ENCODE data around the gene ANO8. TPM values are rescaled to one million over a fixed set of nuclear protein-coding genes. Genes with fewer than 3 reads are reported as not detected.
A peak's percentile ranks its signal among the peaks of the same experiment; 100 is the strongest.

The ANO8 gene
- total RNA-seq, 1 experiment from 2014 or later, result 21.9 TPM

- Mint-ChIP-seq H3K27ac (peak overlapping the region in 1 of 3 experiments; percentile 65; a peak in 1 of 7 replicates), H3K27me3 (ENCODE audit: low read depth) (no peaks in the 10 kb centered on the region; the same call in 1 of the 2 replicates), H3K4me1 (peaks cover 21 to 28% of the 10 kb centered on the region in 2 experiments), H3K4me3 (0 out of 5 replicates have a peak overlapping the region, but pooled peaks of 1 of the 2 experiments have one; percentile 40), H3K36me3 (ENCODE audit: insufficient read depth in 1 of 3, low read depth in 3 of 3) (peaks cover 15 to 30% (median 24%) of the 10 kb centered on the region in 3 experiments), H3K9me3 (peaks cover 4% of the 10 kb centered on the region in 2 experiments; a peak in 3 of 5 replicates)
- Histone ChIP-seq H3T11ph (ENCODE audit: low read length) (no peak overlapping the region), H3K4me2 (ENCODE audit: insufficient read depth, insufficient read length, low read length) (no peak overlapping the region), H3K23me2 (ENCODE audit: insufficient read length, low read depth, low read length, poor library complexity, severe bottlenecking) (no peaks in the 10 kb centered on the region), H2BK5ac (ENCODE audit: insufficient read length, low read length) (no peak overlapping the region), H2AK5ac (ENCODE audit: insufficient read length, low read length) (no peak overlapping the region), H3K27me3 (ENCODE audit: insufficient read depth, low read length) (no peaks in the 10 kb centered on the region), H2AFZ (ENCODE audit: low read length) (no peak overlapping the region), H4K8ac (replicated peaks; ENCODE audit: insufficient read length, low read depth, low read length) (no peak overlapping the region), H2BK15ac (ENCODE audit: low read depth, low read length) (no peak overlapping the region), H2BK12ac (ENCODE audit: insufficient read length, low read depth, low read length) (no peak overlapping the region), H4K5ac (ENCODE audit: insufficient read length, low read depth, low read length) (no peak overlapping the region), H2BK120ac (ENCODE audit: low read depth, low read length, poor library complexity, severe bottlenecking) (no peak overlapping the region), H2BK20ac (ENCODE audit: low read depth, low read length, poor library complexity, severe bottlenecking) (no peak overlapping the region), H3K23ac (ENCODE audit: insufficient read length, low read depth, low read length) (no peak overlapping the region), H4K20me1 (ENCODE audit: control insufficient read depth, insufficient read depth, insufficient read length) (no peaks in the 10 kb centered on the region), H4K91ac (ENCODE audit: insufficient read length, low read depth, low read length) (no peak overlapping the region), H3K56ac (ENCODE audit: insufficient read length, low read depth, low read length) (no peak overlapping the region), H3K27ac (ENCODE audit: insufficient read length, low read depth, low read length) (no peak overlapping the region), H3K79me1 (ENCODE audit: insufficient read depth, low read depth, low read length, poor library complexity, severe bottlenecking) (no peaks in the 10 kb centered on the region), H3K4ac (ENCODE audit: low read depth, low read length) (no peak overlapping the region), H3K9ac (ENCODE audit: extremely low read depth, insufficient read length, low read length) (no peak overlapping the region), H3K14ac (ENCODE audit: insufficient read depth, low read length) (no peak overlapping the region), H3K4me1 (ENCODE audit: insufficient read depth, low read length) (peaks cover 3% of the 10 kb centered on the region; the same call in 1 of the 2 replicates), H3K18ac (ENCODE audit: insufficient read length, low read depth, low read length) (no peak overlapping the region), H3K9me3 (ENCODE audit: control insufficient read depth, low read depth, low read length) (no peaks in the 10 kb centered on the region), H3K79me2 (ENCODE audit: insufficient read depth, low read length) (no peaks in the 10 kb centered on the region)
- TF ChIP-seq CTCF (conservative IDR thresholded peaks at IDR 0.05), result no peak
- DNase-seq, result no peak
- no CpG with 5 or more reads among the region's 51 CpGs for WGBS (ENCODE audit: extremely low coverage, insufficient read length, low lambda C conversion rate)
Measured at GRCh38 chr19:17300992-17301619, 33.5 kb downstream of the ANO8 start.
